Adrenal gland (tissue), 12 donors: ENCODE data around the gene CACUL1. TPM values are rescaled to one million over a fixed set of nuclear protein-coding genes. Genes with fewer than 3 reads are reported as not detected.
"Not testable (repeated sequence)": the region's sequence is repeated elsewhere in the genome, so short reads cannot be mapped to it uniquely, and the experiment has no call there.

Experiments
- DNase-seq, 7 donors: peaks; one replicate each; pipeline ENCODE4 v3.0.0-alpha.2; 2019 to 2020
- H3K27ac ChIP-seq, 5 donors: fragments of 200-600 bp; sonication (generic) in 4 of 5; 1 replicate in 3 of 5; 2 replicates in 2 of 5; pipeline versions ENCODE4 v1.5.1 to v1.8.0; 2016 to 2020; ENCODE audit warnings: mild to moderate bottlenecking in 1 of 5
- H3K27me3 ChIP-seq: fragments of 200-600 bp; 2 replicates; pipeline ENCODE4 v1.8.0; 2021
- H3K36me3 ChIP-seq, 2 donors: fragments of 200-600 bp; replicated peaks in 1 of 2; 1 replicate in 1 of 2; 2 replicates in 1 of 2; pipeline versions ENCODE4 v1.5.1 to v1.8.0; 2018 to 2022
- H3K4me1 ChIP-seq, 2 donors: fragments of 200-600 bp; replicated peaks in 1 of 2; 1 replicate in 1 of 2; 2 replicates in 1 of 2; pipeline versions ENCODE4 v1.5.1 to v1.8.0; 2018 to 2021
- H3K4me3 ChIP-seq, 4 donors: fragments of 200-600 bp; sonication (generic) in 3 of 4; one replicate each; pipeline ENCODE4 v1.5.1; 2016 to 2018
- H3K9me3 ChIP-seq, 3 donors: fragments of 200-600 bp; sonication (generic) in 1 of 3; replicated peaks in 1 of 3; 1 replicate in 2 of 3; 2 replicates in 1 of 3; pipeline versions ENCODE4 v1.5.1 to v1.8.0; 2016 to 2021
- CTCF ChIP-seq, 6 experiments: fragments of 450-650 bp in 4 of 6; fragments of 200-600 bp in 2 of 6; sonication (generic) in 1 of 6; IDR thresholded peaks; 1 replicate in 5 of 6; 2 replicates in 1 of 6; pipeline versions ENCODE4 v1.5.1 to v1.8.0; 2016 to 2021; ENCODE audit warnings: antibody characterized with exemption in 6 of 6, mild to moderate bottlenecking in 2 of 6, moderate library complexity in 1 of 6
- POLR2A ChIP-seq, 2 donors: fragments of 450-650 bp; IDR thresholded peaks; one replicate each; pipeline ENCODE4 v1.6.1; 2017; ENCODE audit warnings: antibody characterized with exemption in 2 of 2, mild to moderate bottlenecking in 2 of 2, moderate library complexity in 1 of 2
- WGBS, 4 donors: extraction: QIAGEN DNeasy Blood & Tissue Kit in 2 of 4; methylation state at CpG; one replicate each; pipeline versions ENCODE4 v1.1.5 to v1.1.7; 2013 to 2017; 5-methylcytosine and 5-hydroxymethylcytosine counted together
- intact Hi-C, 2 donors: fragments of 100-400 bp; cut with DNase I; formaldehyde crosslinking; loops; one replicate each; pipeline versions ENCODE4 v1.14.1 to v1.15.0; 2022 to 2023
- polyA plus RNA-seq, 3 donors: library from polyadenylated mRNA; stranded (reverse); fragments of 200-250 nt in 2 of 3; fragments of 350-450 nt in 1 of 3; fragmentation: Illumina TruSeq in 1 of 3; extraction: RNeasy Lipid Tissue Mini Kit (QIAGEN cat#74804) in 1 of 3; gene quantifications; one replicate each; pipeline ENCODE4 v1.2.3, GENCODE V29; 2013 to 2014
- total RNA-seq, 9 donors: library from RNA; depleted of rRNA in 4 of 9; stranded (reverse); fragments of >200 nt in 4 of 9; fragments of 120-200 nt in 1 of 9; fragmentation: NEBNext Ultra II Directional in 1 of 9; extraction: Animal tissue kit (Norgen Biotek cat#: 25700) in 1 of 9; gene quantifications; one replicate each; pipeline versions ENCODE4 v1.1.0 to v1.2.4, GENCODE V29; 2013 to 2023
- donor health status: healthy with polysubstance abuse.
- donor health status: Bipolar disorder and iron deficiency.
- donor health status: DM: yes; HTN: yes; CAD: no.
- donor health status: DM: no; HTN: no; CAD: no.
- donor health status: DM: no; HTN: no; CAD: no.
- donor health status: DM: yes; HTN: yes; CAD: no.

Gene CACUL1
- total and polyA plus RNA-seq, 12 donors: 6.9 to 70.0 (median 30.9) TPM

- Histone ChIP-seq H3K4me3 (no peak overlapping the region), H3K27me3 (no peaks in the 10 kb centered on the region), H3K9me3 (no peaks in the 10 kb centered on the region), H3K36me3 (no peaks in the 10 kb centered on the region), H3K4me1 (peaks cover 0 to 5% of the 10 kb centered on the region in 2 donors), H3K27ac (no peak overlapping the region)
- intact Hi-C loops: loop anchor here in 1 of 2 donors (5.0 kb wide), 1 partner anchor 234 kb away; no protein-coding TSS in a partner anchor
- DNase-seq: peak in 5 of 7 donors; percentile 35 to 78 (median 48)
- TF ChIP-seq POLR2A (IDR thresholded peaks at IDR 0.05) (no peak), CTCF (IDR thresholded peaks at IDR 0.05) (peak; percentile 29 to 62 (median 56))
- 62 to 78% (median 68%) methylated on average over 4 of the region's 4 CpGs for WGBS, 4 donors
Measured at GRCh38 chr10:118800920-118801319, 46.1 kb upstream of the CACUL1 start.

GRCh38 chr10:118799777-118800176, 45.0 kb upstream of the CACUL1 start:
- peaks cover 0 to 5% of the 10 kb centered on the region in 2 donors for H3K4me1 ChIP-seq

GRCh38 chr10:118798231-118798662, 43.5 kb upstream of the CACUL1 start:
- intact Hi-C loops: no loop called here
- TF ChIP-seq CTCF (IDR thresholded peaks at IDR 0.05) (no peak), POLR2A (IDR thresholded peaks at IDR 0.05) (no peak)
- Histone ChIP-seq H3K9me3 (no peaks in the 10 kb centered on the region), H3K27me3 (no peaks in the 10 kb centered on the region), H3K36me3 (no peaks in the 10 kb centered on the region), H3K4me3 (no peak overlapping the region), H3K27ac (no peak overlapping the region), H3K4me1 (no peaks in the 10 kb centered on the region)
- peak in 1 of 7 donors; percentile 33 for DNase-seq
- WGBS, 4 donors: 29 to 64% (median 48%) methylated on average over 3 of the region's 3 CpGs

More at GRCh38 chr10:118799777-118800176, 45.0 kb upstream of the CACUL1 start:
- Histone ChIP-seq H3K27ac (no peak overlapping the region), H3K4me3 (no peak overlapping the region), H3K27me3 (no peaks in the 10 kb centered on the region), H3K36me3 (no peaks in the 10 kb centered on the region), H3K9me3 (no peaks in the 10 kb centered on the region)
- peak in 1 of 7 donors; percentile 10 for DNase-seq
- TF ChIP-seq POLR2A (IDR thresholded peaks at IDR 0.05) (no peak), CTCF (IDR thresholded peaks at IDR 0.05) (no peak)
- WGBS, 4 donors: 44 to 57% (median 48%) methylated on average over 3 of the region's 3 CpGs
- intact Hi-C loops: loop anchor here in 1 of 2 donors (5.0 kb wide), 1 partner anchor 232 kb away; no protein-coding TSS in a partner anchor

GRCh38 chr10:118794971-118795370, 40.2 kb upstream of the CACUL1 start:
- H3K27me3 ChIP-seq: not testable (repeated sequence)
- WGBS, 4 donors: 90 to 92% (median 91%) methylated on average over 7 of the region's 7 CpGs

GRCh38 chr10:118793545-118793944, 38.8 kb upstream of the CACUL1 start:
- no peaks in the 10 kb centered on the region for H3K36me3 ChIP-seq
- TF ChIP-seq CTCF (IDR thresholded peaks at IDR 0.05) (no peak), POLR2A (IDR thresholded peaks at IDR 0.05) (no peak)
- H3K27ac ChIP-seq: peak overlapping the region in 1 of 5 donors; percentile 69
- H3K9me3 ChIP-seq: no peaks in the 10 kb centered on the region
- DNase-seq: peak in 5 of 7 donors; percentile 32 to 64 (median 49)
- no peaks in the 10 kb centered on the region for H3K4me1 ChIP-seq
- no peak overlapping the region for H3K4me3 ChIP-seq
- intact Hi-C loops: no loop called here
- 84 to 92% (median 89%) methylated on average over 6 of the region's 6 CpGs for WGBS, 4 donors
- no peaks in the 10 kb centered on the region for H3K27me3 ChIP-seq

More at GRCh38 chr10:118794971-118795370, 40.2 kb upstream of the CACUL1 start:
- H3K9me3 ChIP-seq, H3K27ac ChIP-seq, H3K36me3 ChIP-seq, intact Hi-C loops, H3K4me1 ChIP-seq, DNase-seq, H3K4me3 ChIP-seq: not testable (repeated sequence)
